CD4-positive, alpha-beta T cell (primary cell): ENCODE results near the gene PHACTR4. TPM values are rescaled to one million over a fixed set of nuclear protein-coding genes. Genes with fewer than 3 reads are reported as not detected.

Experiments used
- ATAC-seq: fragments of 200-7000 bp; cut with Tn5 transposase; one replicate; pipeline ENCODE4 v1.10.0; 2022; ENCODE audit warnings: mild to moderate bottlenecking; ENCODE audit not compliant: poor library complexity
- CTCF ChIA-PET: fragments of 350-600 bp; sonication (Branson Sonifier 250); formaldehyde crosslinking; loops from one replicate; lab custom pipeline; 2021; ENCODE audit warnings: antibody characterized with exemption, inconsistent platforms; lab: Charles Lee
- POLR2A ChIA-PET: fragments of 350-600 bp; sonication (Branson Sonifier 250); formaldehyde crosslinking; loops from one replicate; lab custom pipeline; 2021; ENCODE audit warnings: antibody characterized with exemption, inconsistent platforms; lab: Charles Lee
- DNase-seq, 14 experiments: peaks; one replicate each; pipeline ENCODE4 v3.0.0-alpha.2; 2013 to 2020; ENCODE audit warnings: mixed read lengths in 2 of 14
- H3K27ac ChIP-seq, 2 donors: one replicate each; pipeline versions ENCODE4 v1.5.1 to v1.7.0; 2013; ENCODE audit warnings: low read length in 2 of 2, low read depth in 1 of 2, mild to moderate bottlenecking in 1 of 2
- H3K27me3 ChIP-seq, 2 experiments: 1 replicate in 1 of 2; 2 replicates in 1 of 2; pipeline versions ENCODE4 v1.6.1 to v1.7.0; 2013; ENCODE audit warnings: low read length in 2 of 2, control low read depth in 1 of 2, mild to moderate bottlenecking in 1 of 2, moderate library complexity in 1 of 2; ENCODE audit not compliant: insufficient read depth in 2 of 2, control insufficient read depth in 1 of 2
- H3K36me3 ChIP-seq: one replicate; pipeline ENCODE4 v1.6.1; 2013; ENCODE audit warnings: low read length, control low read depth; ENCODE audit not compliant: insufficient read depth
- H3K4me1 ChIP-seq: one replicate; pipeline ENCODE4 v1.6.1; 2013; ENCODE audit warnings: low read length, control low read depth; ENCODE audit not compliant: insufficient read depth
- H3K4me3 ChIP-seq: one replicate; pipeline ENCODE4 v1.5.1; 2013; ENCODE audit warnings: mild to moderate bottlenecking, low read length, moderate library complexity
- H3K9me3 ChIP-seq, 2 experiments: 1 replicate in 1 of 2; 2 replicates in 1 of 2; pipeline versions ENCODE4 v1.6.1 to v1.7.0; 2013; ENCODE audit warnings: low read length in 2 of 2, mild to moderate bottlenecking in 2 of 2, control low read depth in 1 of 2, moderate library complexity in 1 of 2; ENCODE audit not compliant: control insufficient read depth in 1 of 2, insufficient read depth in 1 of 2
- H3K27ac Mint-ChIP-seq: one replicate; pipeline ENCODE4 v1.8.0; 2020; ENCODE audit warnings: mixed read lengths
- H3K27me3 Mint-ChIP-seq: one replicate; pipeline ENCODE4 v1.8.0; 2021; ENCODE audit warnings: mixed read lengths
- H3K36me3 Mint-ChIP-seq: one replicate; pipeline ENCODE4 v1.8.0; 2021; ENCODE audit warnings: low read depth, mixed read lengths
- H3K4me1 Mint-ChIP-seq: one replicate; pipeline ENCODE4 v1.8.0; 2021; ENCODE audit warnings: low read depth, mixed read lengths
- H3K4me3 Mint-ChIP-seq: one replicate; pipeline ENCODE4 v1.8.0; 2020; ENCODE audit warnings: mild to moderate bottlenecking, mixed read lengths
- H3K9me3 Mint-ChIP-seq: one replicate; pipeline ENCODE4 v1.8.0; 2020; ENCODE audit warnings: mixed read lengths
- CTCF ChIP-seq: fragments of 200-600 bp; IDR thresholded peaks from one replicate; pipeline ENCODE4 v1.8.0; 2022; ENCODE audit warnings: antibody characterized with exemption, mild to moderate bottlenecking
- intact Hi-C, 2 experiments: fragments of 100-400 bp; cut with DNase I in 1 of 2; cut with micrococcal nuclease in 1 of 2; formaldehyde crosslinking; loops; one replicate each; pipeline versions ENCODE4 v1.15.1 to v1.9.0; 2023 to 2025; cut with DNase I, micrococcal nuclease
- total RNA-seq, 174 experiments: library from RNA in 2 of 174; stranded (reverse) in 2 of 174; gene quantifications; one replicate each; pipeline ENCODE4 v1.2.3 and lab custom pipeline; 2021 to 2026

PHACTR4 gene
- total RNA-seq, 2 experiments from 2014 or later, result 26.0 to 26.3 TPM

GRCh38 chr1:28545246-28545628, 175.7 kb downstream of the PHACTR4 start:
- Mint-ChIP-seq H3K9me3 (no peaks in the 10 kb centered on the region), H3K4me1 (no peaks in the 10 kb centered on the region), H3K4me3 (no peak overlapping the region), H3K27ac (no peak overlapping the region), H3K36me3 (no peaks in the 10 kb centered on the region), H3K27me3 (no peaks in the 10 kb centered on the region)
- H3K4me1 ChIP-seq, result no peaks in the 10 kb centered on the region
- no peak overlapping the region for H3K27ac ChIP-seq
- CTCF ChIA-PET, result interaction anchor here (0.7 kb wide), 1 partner anchor 191 kb away, joined by 3 read pairs; the partner anchor contains the start of gene YTHDF2
- POLR2A ChIA-PET, result no interaction called here
- H3K36me3 ChIP-seq, result no peaks in the 10 kb centered on the region
- no peak overlapping the region for H3K4me3 ChIP-seq
- no peak for TF ChIP-seq CTCF
- intact Hi-C loops, result no loop called here
- no peak for DNase-seq
- no peaks in the 10 kb centered on the region for H3K9me3 ChIP-seq
- ATAC-seq, result no peak
- H3K27me3 ChIP-seq, result no peaks in the 10 kb centered on the region

- Mint-ChIP-seq H3K36me3 (peaks cover 10% of the 10 kb centered on the region), H3K4me3 (no peak overlapping the region)
Measured at GRCh38 chr1:28548318-28548717, 178.8 kb downstream of the PHACTR4 start.

More at GRCh38 chr1:28548318-28548717, 178.8 kb downstream of the PHACTR4 start:
- TF ChIP-seq CTCF, result no peak
- ChIA-PET POLR2A (no interaction called here), CTCF (no interaction called here)
- Mint-ChIP-seq H3K27ac (no peak overlapping the region), H3K9me3 (no peaks in the 10 kb centered on the region), H3K27me3 (no peaks in the 10 kb centered on the region), H3K4me1 (peaks cover 16% of the 10 kb centered on the region)
- H3K9me3 ChIP-seq, result no peaks in the 10 kb centered on the region
- H3K36me3 ChIP-seq, result no peaks in the 10 kb centered on the region
- H3K27me3 ChIP-seq, result no peaks in the 10 kb centered on the region
- no peak for DNase-seq
- no peak overlapping the region for H3K4me3 ChIP-seq
- H3K4me1 ChIP-seq, result peaks cover 11% of the 10 kb centered on the region
- H3K27ac ChIP-seq, result no peak overlapping the region
- no peak for ATAC-seq
- intact Hi-C loops, result no loop called here

Other genes starting within 250 kb of the PHACTR4 start
- under 1 TPM; 0.47 to 0.53 TPM for gene PTAFR, start 193.1 kb upstream of the PHACTR4 start, total RNA-seq
- gene DNAJC8, start 136.7 kb upstream of the PHACTR4 start, total RNA-seq, result 10 to 100 TPM; 56.3 to 56.9 TPM
- gene ATP5IF1, start 133.6 kb upstream of the PHACTR4 start, total RNA-seq, result 10 to 100 TPM; 77.4 to 78.0 TPM
- gene SESN2, start 110.2 kb upstream of the PHACTR4 start, total RNA-seq, result 1 to 10 TPM; 8.8 to 9.6 TPM
- 1 to 10 TPM; 1.9 to 4.8 TPM for gene MED18, start 40.7 kb upstream of the PHACTR4 start, total RNA-seq
- 1 to 10 TPM; 8.5 to 9.9 TPM for gene RCC1, start 136.3 kb downstream of the PHACTR4 start, total RNA-seq
- 10 to 100 TPM; 21.4 to 24.2 TPM for gene TRNAU1AP, start 183.3 kb downstream of the PHACTR4 start, total RNA-seq
- gene RAB42, start 222.5 kb downstream of the PHACTR4 start, total RNA-seq, result not detected